Measurements from ENCODE around the gene ARPC4. TPM values are rescaled to one million over a fixed set of nuclear protein-coding genes. Genes with fewer than 3 reads are reported as not detected.
A peak's percentile ranks its signal among the peaks of the same experiment; 100 is the strongest.
"Not testable (repeated sequence)": the region's sequence is repeated elsewhere in the genome, so short reads cannot be mapped to it uniquely, and the experiment has no call there.

The ARPC4 gene
- total RNA-seq, 1 donor from 2014 or later, result 164 TPM

DNA sequence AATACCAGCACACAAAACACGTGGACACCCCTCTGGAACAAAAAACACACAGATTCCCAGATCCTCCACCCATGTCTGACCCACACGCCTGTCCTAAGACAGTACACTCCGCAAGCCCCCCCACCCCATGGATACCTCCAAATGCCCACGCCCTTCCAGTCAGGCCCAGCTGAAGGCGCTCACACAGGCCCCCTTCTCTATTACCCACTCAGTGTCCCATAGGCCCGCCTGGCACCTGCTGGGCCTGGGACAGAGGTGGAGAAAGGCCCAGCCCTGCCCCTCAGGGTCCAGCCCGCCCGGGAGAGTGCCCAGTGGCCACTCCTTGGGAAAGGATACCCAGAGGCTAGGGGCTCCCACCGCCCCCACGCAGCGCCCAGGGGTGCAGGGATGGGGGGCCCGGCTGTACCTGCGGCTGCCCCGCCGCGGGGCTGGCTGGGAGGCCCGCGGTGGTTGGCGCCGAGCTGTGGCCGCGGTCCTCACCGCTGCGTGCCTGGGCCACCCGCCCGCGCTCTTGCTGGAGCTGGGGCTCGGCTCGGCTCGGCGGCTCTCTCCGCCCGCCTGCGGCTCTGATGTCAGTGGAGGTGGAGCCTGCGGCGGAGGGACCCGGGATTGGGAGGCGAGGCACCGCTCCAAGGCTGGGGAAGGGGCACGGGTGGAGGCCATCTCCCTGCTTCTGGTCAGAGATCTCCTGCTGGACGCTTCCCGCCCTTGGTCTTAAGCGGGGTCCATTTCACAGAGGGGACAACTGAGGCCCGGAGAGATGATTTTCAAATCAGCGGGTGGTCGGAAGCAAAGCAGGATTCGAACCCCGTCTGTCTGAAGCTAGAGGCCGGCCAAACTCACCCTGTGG, 23.2 kb upstream of the ARPC4 start, which contains the start of gene CAMK1:
Gene CAMK1, minus strand, starts transcription at position 522 of the 850 bp plus-strand sequence. CDS start 2,198 bp downstream, outside the sequence.
- H3K36me3 Mint-ChIP-seq (ENCODE audit: unreplicated experiment), result no peaks in the 10 kb centered on the region
- peak within 1 kb of the TSS; percentile 81 for H3K4me3 Mint-ChIP-seq (ENCODE audit: unreplicated experiment)
- H3K27ac Mint-ChIP-seq (ENCODE audit: unreplicated experiment), result peak within 1 kb of the TSS; percentile 26
- peaks cover 12% of the 10 kb centered on the region for H3K4me1 Mint-ChIP-seq (ENCODE audit: low read depth, unreplicated experiment)
- no peak for TF ChIP-seq CTCF (IDR thresholded peaks at IDR 0.05; ENCODE audit: partially characterized antibody, unreplicated experiment)
- peaks cover 6% of the 10 kb centered on the region for H3K9me3 Mint-ChIP-seq (ENCODE audit: unreplicated experiment)
- DNase-seq, result peak; percentile 80
- peaks cover 11% of the 10 kb centered on the region for H3K27me3 Mint-ChIP-seq (ENCODE audit: unreplicated experiment)

- Mint-ChIP-seq H3K27ac (ENCODE audit: unreplicated experiment) (no peak overlapping the region), H3K9me3 (ENCODE audit: unreplicated experiment) (peaks cover 6% of the 10 kb centered on the region), H3K4me3 (ENCODE audit: unreplicated experiment) (peak overlapping the region; percentile 67), H3K4me1 (ENCODE audit: low read depth, unreplicated experiment) (peaks cover 12% of the 10 kb centered on the region), H3K27me3 (ENCODE audit: unreplicated experiment) (peaks cover 11% of the 10 kb centered on the region), H3K36me3 (ENCODE audit: unreplicated experiment) (no peaks in the 10 kb centered on the region)
- no peak for TF ChIP-seq CTCF (IDR thresholded peaks at IDR 0.05; ENCODE audit: partially characterized antibody, unreplicated experiment)
- no peak for DNase-seq
Measured at GRCh38 chr3:9770276-9770812, 22.5 kb upstream of the ARPC4 start.

GRCh38 chr3:9771007-9771406, 21.9 kb upstream of the ARPC4 start:
- peaks cover 11% of the 10 kb centered on the region for H3K27me3 Mint-ChIP-seq (ENCODE audit: unreplicated experiment)
- H3K9me3 Mint-ChIP-seq (ENCODE audit: unreplicated experiment); H3K4me3 Mint-ChIP-seq (ENCODE audit: unreplicated experiment); H3K27ac Mint-ChIP-seq (ENCODE audit: unreplicated experiment); H3K36me3 Mint-ChIP-seq (ENCODE audit: unreplicated experiment); DNase-seq: not testable (repeated sequence)
- peaks cover 12% of the 10 kb centered on the region for H3K4me1 Mint-ChIP-seq (ENCODE audit: low read depth, unreplicated experiment)

GRCh38 chr3:9776896-9777693, 15.8 kb upstream of the ARPC4 start:
- no peaks in the 10 kb centered on the region for H3K36me3 Mint-ChIP-seq (ENCODE audit: unreplicated experiment)
- H3K9me3 Mint-ChIP-seq (ENCODE audit: unreplicated experiment), result no peaks in the 10 kb centered on the region
- no peak for TF ChIP-seq CTCF (IDR thresholded peaks at IDR 0.05; ENCODE audit: partially characterized antibody, unreplicated experiment)
- H3K4me3 Mint-ChIP-seq (ENCODE audit: unreplicated experiment), result no peak overlapping the region
- no peak for DNase-seq
- H3K27me3 Mint-ChIP-seq (ENCODE audit: unreplicated experiment), result peaks cover 2% of the 10 kb centered on the region
- H3K4me1 Mint-ChIP-seq (ENCODE audit: low read depth, unreplicated experiment), result peaks cover 4% of the 10 kb centered on the region
- H3K27ac Mint-ChIP-seq (ENCODE audit: unreplicated experiment), result no peak overlapping the region

DNA sequence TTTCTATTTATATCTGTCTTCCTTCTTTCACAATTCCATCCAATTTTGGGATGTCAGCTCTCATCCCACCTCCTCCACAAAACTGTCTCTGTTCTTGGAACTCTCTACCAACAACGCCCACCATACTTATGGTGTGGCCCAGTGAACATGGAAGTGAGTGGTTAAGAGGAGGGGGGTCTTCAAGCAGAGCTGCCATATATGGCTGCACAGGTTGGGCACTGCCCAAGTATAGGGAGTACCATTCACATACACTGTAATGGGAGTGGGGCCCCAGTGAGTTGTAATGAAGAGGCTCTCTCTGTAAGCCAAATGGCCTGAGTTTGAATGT, 15.2 kb upstream of the ARPC4 start:
- Mint-ChIP-seq H3K27ac (ENCODE audit: unreplicated experiment) (no peak overlapping the region), H3K9me3 (ENCODE audit: unreplicated experiment) (no peaks in the 10 kb centered on the region), H3K4me1 (ENCODE audit: low read depth, unreplicated experiment) (peaks cover 4% of the 10 kb centered on the region), H3K27me3 (ENCODE audit: unreplicated experiment) (peaks cover 2% of the 10 kb centered on the region), H3K36me3 (ENCODE audit: unreplicated experiment) (no peaks in the 10 kb centered on the region), H3K4me3 (ENCODE audit: unreplicated experiment) (no peak overlapping the region)
- TF ChIP-seq CTCF (IDR thresholded peaks at IDR 0.05; ENCODE audit: partially characterized antibody, unreplicated experiment), result no peak
- DNase-seq, result no peak

Data from glutamatergic neuron (in vitro differentiated cells).